Natural killer cell (primary cell): Measurements from ENCODE around the gene PRR16. TPM values are rescaled to one million over a fixed set of nuclear protein-coding genes. Genes with fewer than 3 reads are reported as not detected.

ENCODE experiments used
- ATAC-seq, 3 donors: fragments of 150-1000 bp in 2 of 3; fragments of 200-7000 bp in 1 of 3; cut with Tn5 transposase; 1 replicate in 1 of 3; 2 replicates in 2 of 3; pipeline ENCODE4 v1.10.0; 2021; ENCODE audit warnings: mild to moderate bottlenecking in 2 of 3, moderate library complexity in 2 of 3
- DNase-seq, 2 donors: peaks; one replicate each; pipeline versions ENCODE4 v3.0.0 to v3.0.0-alpha.2; 2013 to 2021; ENCODE audit warnings: mixed read lengths in 1 of 2
- H3K27ac ChIP-seq: one replicate; pipeline ENCODE4 v1.5.1; 2013; ENCODE audit warnings: mild to moderate bottlenecking, low read length
- H3K27me3 ChIP-seq: one replicate; pipeline ENCODE4 v1.6.1; 2013; ENCODE audit warnings: low read length; ENCODE audit not compliant: control insufficient read depth, insufficient read depth
- H3K36me3 ChIP-seq: one replicate; pipeline ENCODE4 v1.6.1; 2013; ENCODE audit warnings: low read length; ENCODE audit not compliant: control insufficient read depth, insufficient read depth
- H3K4me1 ChIP-seq: one replicate; pipeline ENCODE4 v1.6.1; 2013; ENCODE audit warnings: low read length; ENCODE audit not compliant: control insufficient read depth, insufficient read depth
- H3K4me3 ChIP-seq: one replicate; pipeline ENCODE4 v1.5.1; 2013; ENCODE audit warnings: low read length
- H3K9me3 ChIP-seq: one replicate; pipeline ENCODE4 v1.6.1; 2013; ENCODE audit warnings: low read length; ENCODE audit not compliant: control insufficient read depth, insufficient read depth
- H3K27ac Mint-ChIP-seq, 2 donors: one replicate each; pipeline ENCODE4 v1.8.0; 2022; ENCODE audit warnings: mild to moderate bottlenecking in 2 of 2, mixed read lengths in 2 of 2, moderate library complexity in 1 of 2
- H3K27me3 Mint-ChIP-seq, 2 donors: one replicate each; pipeline ENCODE4 v1.8.0; 2022; ENCODE audit warnings: low read depth in 2 of 2, mixed read lengths in 2 of 2
- H3K36me3 Mint-ChIP-seq: one replicate; pipeline ENCODE4 v1.8.0; 2022; ENCODE audit warnings: mixed read lengths
- H3K4me1 Mint-ChIP-seq, 2 donors: one replicate each; pipeline ENCODE4 v1.8.0; 2022; ENCODE audit warnings: mixed read lengths in 2 of 2
- H3K4me3 Mint-ChIP-seq: one replicate; pipeline ENCODE4 v1.8.0; 2022; ENCODE audit warnings: mild to moderate bottlenecking, moderate library complexity, mixed read lengths
- H3K9me3 Mint-ChIP-seq, 2 donors: one replicate each; pipeline ENCODE4 v1.8.0; 2022; ENCODE audit warnings: mixed read lengths in 2 of 2
- WGBS: methylation state at CpG from one replicate; pipeline ENCODE4 v1.1.7; 2013; ENCODE audit warnings: missing lambda C conversion rate; ENCODE audit not compliant: insufficient coverage; 5-methylcytosine and 5-hydroxymethylcytosine counted together
- intact Hi-C: fragments of 100-400 bp; cut with micrococcal nuclease; formaldehyde crosslinking; loops from one replicate; pipeline ENCODE4 v1.14.2; 2022
- total RNA-seq, 4 donors: library from RNA; stranded (reverse); fragments of 120-200 nt in 1 of 4; gene quantifications; one replicate each; pipeline versions ENCODE4 v1.2.3 to v1.2.4, GENCODE V29; 2013 to 2022
- TF ChIP-seq, protein P1 (sequence below): fragments of 200-600 bp; IDR thresholded peaks from one replicate; pipeline ENCODE4 v1.8.0; 2022; ENCODE audit warnings: antibody characterized with exemption

The PRR16 gene
- total RNA-seq, 3 donors from 2014 or later (not counting 1 experiment from before 2014, with no cell fraction given), result not detected

DNA sequence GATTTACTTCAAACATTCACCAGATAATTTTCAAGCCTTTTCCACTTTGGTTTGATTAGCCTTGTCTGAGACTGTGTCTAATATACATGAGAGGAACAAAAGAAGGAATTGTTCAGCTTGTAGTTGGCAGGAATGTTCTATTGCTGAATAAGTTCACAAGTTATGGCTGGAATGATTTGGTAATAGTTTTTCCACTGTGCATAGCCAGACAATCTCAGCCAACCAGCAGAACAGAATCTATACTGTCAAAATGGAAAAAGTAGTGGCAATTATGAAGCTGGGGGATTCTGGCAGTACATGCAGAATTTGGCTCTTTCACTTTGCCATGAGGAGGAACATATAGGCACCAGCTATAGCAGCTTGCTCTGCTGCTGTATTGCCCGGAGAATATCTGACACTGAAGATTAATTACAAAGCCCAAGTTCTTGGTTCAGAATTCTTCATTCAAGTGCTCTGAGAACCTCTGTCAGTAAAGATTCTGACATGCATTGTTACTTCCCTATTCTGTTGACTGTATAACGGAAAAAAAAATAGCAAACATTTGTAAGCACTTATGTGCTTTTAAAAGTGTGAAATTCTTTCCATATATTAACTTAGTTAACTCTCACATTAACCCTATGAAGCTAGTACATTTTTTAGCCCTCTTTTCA, 150.6 kb downstream of the PRR16 start:
- intact Hi-C loops, result no loop called here
- H3K9me3 ChIP-seq, result no peaks in the 10 kb centered on the region
- no peak overlapping the region for H3K4me3 ChIP-seq
- no peak overlapping the region for H3K27ac ChIP-seq
- DNase-seq, result no peak
- WGBS, result 4% methylated on average over 1 of the region's 2 CpGs
- H3K36me3 Mint-ChIP-seq, result no peaks in the 10 kb centered on the region
- TF ChIP-seq, protein P1, sequence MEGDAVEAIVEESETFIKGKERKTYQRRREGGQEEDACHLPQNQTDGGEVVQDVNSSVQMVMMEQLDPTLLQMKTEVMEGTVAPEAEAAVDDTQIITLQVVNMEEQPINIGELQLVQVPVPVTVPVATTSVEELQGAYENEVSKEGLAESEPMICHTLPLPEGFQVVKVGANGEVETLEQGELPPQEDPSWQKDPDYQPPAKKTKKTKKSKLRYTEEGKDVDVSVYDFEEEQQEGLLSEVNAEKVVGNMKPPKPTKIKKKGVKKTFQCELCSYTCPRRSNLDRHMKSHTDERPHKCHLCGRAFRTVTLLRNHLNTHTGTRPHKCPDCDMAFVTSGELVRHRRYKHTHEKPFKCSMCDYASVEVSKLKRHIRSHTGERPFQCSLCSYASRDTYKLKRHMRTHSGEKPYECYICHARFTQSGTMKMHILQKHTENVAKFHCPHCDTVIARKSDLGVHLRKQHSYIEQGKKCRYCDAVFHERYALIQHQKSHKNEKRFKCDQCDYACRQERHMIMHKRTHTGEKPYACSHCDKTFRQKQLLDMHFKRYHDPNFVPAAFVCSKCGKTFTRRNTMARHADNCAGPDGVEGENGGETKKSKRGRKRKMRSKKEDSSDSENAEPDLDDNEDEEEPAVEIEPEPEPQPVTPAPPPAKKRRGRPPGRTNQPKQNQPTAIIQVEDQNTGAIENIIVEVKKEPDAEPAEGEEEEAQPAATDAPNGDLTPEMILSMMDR, result no peak
- H3K9me3 Mint-ChIP-seq, result peaks cover 6 to 16% of the 10 kb centered on the region in 2 donors
- no peaks in the 10 kb centered on the region for H3K27me3 Mint-ChIP-seq
- no peak overlapping the region for H3K4me3 Mint-ChIP-seq
- no peak for ATAC-seq
- no peaks in the 10 kb centered on the region for H3K4me1 ChIP-seq
- no peaks in the 10 kb centered on the region for H3K27me3 ChIP-seq
- H3K4me1 Mint-ChIP-seq, result no peaks in the 10 kb centered on the region
- H3K27ac Mint-ChIP-seq, result no peak overlapping the region
- no peaks in the 10 kb centered on the region for H3K36me3 ChIP-seq

DNA sequence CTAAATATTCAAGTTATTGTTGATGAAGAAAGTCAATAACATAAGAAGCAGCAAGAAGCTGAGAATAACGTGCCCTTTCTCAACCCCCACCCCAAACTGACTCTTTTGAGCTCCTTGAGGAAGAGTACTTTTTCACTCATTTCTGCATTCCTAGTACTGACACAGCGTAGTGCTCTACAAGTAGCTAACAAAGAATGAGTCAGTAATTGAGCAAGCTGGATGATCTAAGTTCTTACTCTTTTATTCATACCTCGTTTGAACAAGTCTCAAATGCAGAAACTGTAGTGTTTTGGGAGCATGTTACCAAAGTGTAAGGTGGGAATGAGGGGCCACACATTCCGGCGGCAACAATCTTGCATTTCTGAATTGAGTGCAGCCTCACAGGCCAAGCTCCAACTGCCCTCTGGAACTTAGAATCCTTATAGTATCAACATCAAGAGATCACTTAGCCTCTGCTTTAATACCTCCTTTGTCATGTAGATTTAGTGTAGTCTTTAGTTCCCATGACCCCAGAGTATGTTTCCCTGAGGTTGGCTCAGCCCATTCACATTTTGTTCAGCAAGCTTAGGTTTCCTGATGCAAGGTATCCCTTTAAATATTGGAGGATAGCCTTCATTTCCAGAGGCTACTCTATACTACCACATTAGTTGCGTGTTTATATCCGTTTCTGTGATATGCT, 152.0 kb downstream of the PRR16 start:
- H3K27ac Mint-ChIP-seq, result no peak overlapping the region
- intact Hi-C loops, result no loop called here
- TF ChIP-seq, protein P1, result no peak
- H3K4me3 ChIP-seq, result no peak overlapping the region
- H3K27me3 ChIP-seq, result no peaks in the 10 kb centered on the region
- no peak for DNase-seq
- WGBS, result 97% methylated on average over 5 of the region's 7 CpGs
- H3K27ac ChIP-seq, result no peak overlapping the region
- H3K9me3 Mint-ChIP-seq, result peaks cover 2 to 16% of the 10 kb centered on the region in 2 donors
- H3K4me1 Mint-ChIP-seq, result no peaks in the 10 kb centered on the region
- ATAC-seq, result no peak
- no peaks in the 10 kb centered on the region for H3K36me3 Mint-ChIP-seq
- no peaks in the 10 kb centered on the region for H3K9me3 ChIP-seq
- no peaks in the 10 kb centered on the region for H3K27me3 Mint-ChIP-seq
- H3K4me3 Mint-ChIP-seq, result no peak overlapping the region
- H3K4me1 ChIP-seq, result no peaks in the 10 kb centered on the region
- H3K36me3 ChIP-seq, result no peaks in the 10 kb centered on the region

DNA sequence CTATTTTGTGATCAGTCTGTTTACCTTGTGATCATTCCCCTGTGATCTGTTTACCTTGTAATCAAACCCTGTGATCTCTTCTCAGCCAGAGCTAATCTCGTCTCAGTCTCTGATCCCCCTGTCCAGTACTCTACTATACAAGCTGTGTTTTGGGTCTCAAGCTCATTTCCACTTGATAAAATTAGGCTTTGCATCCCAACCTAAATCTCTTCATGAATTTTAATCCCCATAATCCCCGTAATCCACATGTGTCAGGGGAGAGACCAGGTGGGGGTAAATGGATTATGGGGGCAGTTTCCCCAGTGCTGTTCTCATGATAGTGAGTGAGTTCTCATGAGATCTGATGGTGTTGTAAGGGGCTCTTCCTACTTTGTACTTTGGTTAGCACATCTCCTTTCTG, 157.2 kb downstream of the PRR16 start:
- 80% methylated on average over 1 of the region's 2 CpGs for WGBS
- Histone ChIP-seq H3K4me1 (no peaks in the 10 kb centered on the region), H3K9me3 (no peaks in the 10 kb centered on the region), H3K27me3 (no peaks in the 10 kb centered on the region), H3K27ac (no peak overlapping the region), H3K4me3 (no peak overlapping the region), H3K36me3 (no peaks in the 10 kb centered on the region)
- Mint-ChIP-seq H3K27me3 (no peaks in the 10 kb centered on the region), H3K9me3 (peaks cover 2 to 23% of the 10 kb centered on the region in 2 donors), H3K4me3 (no peak overlapping the region), H3K27ac (no peak overlapping the region), H3K4me1 (peaks cover 0 to 5% of the 10 kb centered on the region in 2 donors), H3K36me3 (no peaks in the 10 kb centered on the region)
- DNase-seq, result no peak
- TF ChIP-seq, protein P1, result no peak
- intact Hi-C loops, result no loop called here
- no peak for ATAC-seq
